MM.1S (cell line): Measurements from ENCODE around the gene MCEMP1.

Source experiments
- DNase-seq: peaks from one replicate; pipeline ENCODE4 v3.0.0-alpha.2; 2015
- H2AFZ ChIP-seq: fragments of 300-600 bp; sonication (generic); 2 replicates; pipeline ENCODE4 v1.6.0; 2016; ENCODE audit warnings: antibody characterized with exemption, low read length
- H3F3A ChIP-seq: fragments of 300-600 bp; sonication (generic); 2 replicates; pipeline ENCODE4 v1.6.1; 2016; ENCODE audit warnings: mild to moderate bottlenecking, antibody characterized with exemption, low read length, moderate library complexity, mixed read lengths; ENCODE audit not compliant: insufficient read depth
- H3K27ac ChIP-seq: fragments of 300-600 bp; sonication (generic); 2 replicates; pipeline ENCODE4 v1.5.1; 2016; ENCODE audit warnings: mild to moderate bottlenecking, low read length
- H3K27me3 ChIP-seq: fragments of 300-600 bp; sonication (generic); replicated peaks from 2 replicates; pipeline ENCODE4 v1.6.0; 2016; ENCODE audit warnings: low read length; ENCODE audit not compliant: insufficient read depth
- H3K36me3 ChIP-seq: fragments of 300-600 bp; sonication (generic); replicated peaks from 2 replicates; pipeline ENCODE4 v1.6.1; 2016; ENCODE audit warnings: mild to moderate bottlenecking, low read length, mixed read lengths; ENCODE audit not compliant: insufficient read depth
- H3K4me1 ChIP-seq: fragments of 300-600 bp; sonication (generic); 2 replicates; pipeline ENCODE4 v1.6.1; 2016; ENCODE audit warnings: low read length, mixed read lengths
- H3K4me2 ChIP-seq: fragments of 300-600 bp; sonication (generic); 2 replicates; pipeline ENCODE4 v1.6.0; 2016; ENCODE audit warnings: low read depth, low read length
- H3K4me3 ChIP-seq: fragments of 300-600 bp; sonication (generic); 2 replicates; pipeline ENCODE4 v1.5.1; 2016; ENCODE audit warnings: low read length, mixed read lengths
- H3K79me2 ChIP-seq: fragments of 300-600 bp; sonication (generic); 2 replicates; pipeline ENCODE4 v1.6.1; 2016; ENCODE audit warnings: mixed run types, low read length, mixed read lengths
- H3K9ac ChIP-seq: fragments of 300-600 bp; sonication (generic); 2 replicates; pipeline ENCODE4 v1.6.1; 2016; ENCODE audit warnings: low read length, mixed read lengths
- H3K9me2 ChIP-seq: fragments of 300-600 bp; sonication (generic); replicated peaks from 2 replicates; pipeline ENCODE4 v1.6.1; 2016; ENCODE audit warnings: mild to moderate bottlenecking, low read length, mixed read lengths; ENCODE audit not compliant: insufficient read depth
- H3K9me3 ChIP-seq: fragments of 300-600 bp; sonication (generic); replicated peaks from 2 replicates; pipeline ENCODE4 v1.6.1; 2016; ENCODE audit warnings: mild to moderate bottlenecking, low read length, mixed read lengths; ENCODE audit not compliant: insufficient read depth
- H4K20me1 ChIP-seq: fragments of 300-600 bp; sonication (generic); 2 replicates; pipeline ENCODE4 v1.6.1; 2016; ENCODE audit warnings: mild to moderate bottlenecking, low read length, moderate library complexity, mixed read lengths; ENCODE audit not compliant: insufficient read depth
- EZH2 ChIP-seq: fragments of 300-600 bp; sonication (generic); optimal IDR thresholded peaks from 2 replicates; pipeline ENCODE3; 2017; ENCODE audit warnings: low read depth, mild to moderate bottlenecking, antibody characterized with exemption, low read length, mixed read lengths
- EZH2phosphoT487 ChIP-seq: fragments of 300-600 bp; sonication (generic); IDR thresholded peaks from 2 replicates; pipeline ENCODE4 v1.6.1; 2018; ENCODE audit warnings: antibody characterized with exemption, low read length
- TF ChIP-seq, protein P1 (sequence below): fragments of 300-600 bp; sonication (generic); IDR thresholded peaks from 2 replicates; pipeline ENCODE4 v1.5.1; 2016; ENCODE audit warnings: antibody characterized with exemption, low read length, mixed read lengths

The MCEMP1 gene

DNA sequence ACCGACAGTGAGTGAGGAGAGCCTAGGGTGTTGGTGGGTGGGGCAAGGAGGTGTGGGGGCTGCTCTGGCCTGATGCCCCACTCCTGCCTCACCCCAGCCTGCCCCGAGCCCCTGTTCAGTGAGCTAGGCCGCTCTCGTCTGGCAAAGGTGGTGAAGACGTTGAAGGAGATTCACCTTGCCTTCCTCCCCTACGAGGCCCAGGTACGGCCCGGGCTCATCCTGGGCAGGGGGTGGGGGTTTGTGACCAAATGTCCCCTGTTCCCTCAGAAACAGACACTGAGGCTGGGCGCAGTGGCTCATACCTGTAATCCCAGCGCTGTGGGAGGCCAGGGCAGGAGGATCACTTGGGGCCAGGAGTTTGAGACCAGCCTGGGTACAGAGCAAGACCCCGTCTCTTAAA is 36.1 kb upstream of the MCEMP1 start:
- no peaks in the 10 kb centered on the region for H3K9me2 ChIP-seq
- no peak for TF ChIP-seq EZH2phosphoT487
- no peak for TF ChIP-seq EZH2
- TF ChIP-seq, protein P1, sequence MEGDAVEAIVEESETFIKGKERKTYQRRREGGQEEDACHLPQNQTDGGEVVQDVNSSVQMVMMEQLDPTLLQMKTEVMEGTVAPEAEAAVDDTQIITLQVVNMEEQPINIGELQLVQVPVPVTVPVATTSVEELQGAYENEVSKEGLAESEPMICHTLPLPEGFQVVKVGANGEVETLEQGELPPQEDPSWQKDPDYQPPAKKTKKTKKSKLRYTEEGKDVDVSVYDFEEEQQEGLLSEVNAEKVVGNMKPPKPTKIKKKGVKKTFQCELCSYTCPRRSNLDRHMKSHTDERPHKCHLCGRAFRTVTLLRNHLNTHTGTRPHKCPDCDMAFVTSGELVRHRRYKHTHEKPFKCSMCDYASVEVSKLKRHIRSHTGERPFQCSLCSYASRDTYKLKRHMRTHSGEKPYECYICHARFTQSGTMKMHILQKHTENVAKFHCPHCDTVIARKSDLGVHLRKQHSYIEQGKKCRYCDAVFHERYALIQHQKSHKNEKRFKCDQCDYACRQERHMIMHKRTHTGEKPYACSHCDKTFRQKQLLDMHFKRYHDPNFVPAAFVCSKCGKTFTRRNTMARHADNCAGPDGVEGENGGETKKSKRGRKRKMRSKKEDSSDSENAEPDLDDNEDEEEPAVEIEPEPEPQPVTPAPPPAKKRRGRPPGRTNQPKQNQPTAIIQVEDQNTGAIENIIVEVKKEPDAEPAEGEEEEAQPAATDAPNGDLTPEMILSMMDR: no peak
- peaks cover 3% of the 10 kb centered on the region for H3K4me1 ChIP-seq
- no peaks in the 10 kb centered on the region for H4K20me1 ChIP-seq
- no peaks in the 10 kb centered on the region for H3K9me3 ChIP-seq
- DNase-seq: no peak
- no peaks in the 10 kb centered on the region for H3K36me3 ChIP-seq
- H2AFZ ChIP-seq: no peak overlapping the region
- H3K4me3 ChIP-seq: no peak overlapping the region
- H3K9ac ChIP-seq: no peak overlapping the region
- no peaks in the 10 kb centered on the region for H3F3A ChIP-seq
- H3K79me2 ChIP-seq: peaks cover 19% of the 10 kb centered on the region
- H3K4me2 ChIP-seq: no peak overlapping the region
- H3K27ac ChIP-seq: no peak overlapping the region
- no peaks in the 10 kb centered on the region for H3K27me3 ChIP-seq

DNA sequence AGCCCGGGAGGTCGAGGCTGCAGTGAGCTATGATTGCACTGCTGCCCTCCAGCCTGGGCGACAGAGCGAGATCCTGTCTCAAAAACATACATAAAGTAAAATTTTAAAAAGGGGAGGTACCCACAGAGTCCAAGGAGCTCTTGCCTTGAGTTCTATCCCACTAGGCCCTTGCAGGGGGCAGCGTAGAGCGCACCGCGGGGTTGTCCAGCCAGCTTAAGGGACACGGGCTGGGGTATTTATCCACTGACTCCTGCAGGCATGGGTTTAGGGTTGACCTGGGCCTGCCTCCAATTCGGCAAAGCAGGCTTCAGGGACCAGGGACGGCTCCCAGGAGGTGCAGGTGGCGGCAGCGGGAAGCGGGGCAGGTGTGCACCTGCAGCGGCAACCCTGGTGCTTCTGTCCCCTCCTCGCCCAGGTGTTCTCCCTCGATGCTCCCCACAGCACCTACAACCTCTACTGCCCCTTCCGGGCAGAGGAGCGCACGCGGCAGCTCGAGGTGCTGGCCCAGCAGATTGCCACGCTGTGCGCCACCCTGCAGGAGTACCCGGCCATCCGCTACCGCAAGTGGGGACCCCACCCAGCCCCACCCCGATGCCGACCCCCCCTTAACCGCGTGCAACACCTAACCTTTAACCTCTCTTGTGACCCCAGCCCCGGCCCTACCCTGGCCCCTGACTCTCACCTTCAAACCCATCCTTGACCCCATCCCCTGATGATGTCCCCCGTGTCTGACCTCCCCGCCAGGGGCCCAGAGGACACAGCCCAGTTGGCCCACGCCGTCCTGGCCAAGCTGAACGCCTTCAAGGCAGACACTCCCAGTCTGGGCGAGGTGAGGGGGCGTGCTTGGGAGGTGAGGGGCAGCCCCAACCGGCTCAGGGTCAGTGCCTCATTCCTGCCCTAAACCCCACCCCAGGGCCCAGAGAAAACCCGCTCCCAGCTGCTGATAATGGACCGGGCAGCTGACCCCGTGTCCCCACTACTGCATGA is 35.3 kb upstream of the MCEMP1 start:
- TF ChIP-seq EZH2 (no peak), EZH2phosphoT487 (no peak)
- TF ChIP-seq, protein P1: no peak
- Histone ChIP-seq H3K79me2 (peaks cover 19% of the 10 kb centered on the region), H3K9me2 (no peaks in the 10 kb centered on the region)

DNA sequence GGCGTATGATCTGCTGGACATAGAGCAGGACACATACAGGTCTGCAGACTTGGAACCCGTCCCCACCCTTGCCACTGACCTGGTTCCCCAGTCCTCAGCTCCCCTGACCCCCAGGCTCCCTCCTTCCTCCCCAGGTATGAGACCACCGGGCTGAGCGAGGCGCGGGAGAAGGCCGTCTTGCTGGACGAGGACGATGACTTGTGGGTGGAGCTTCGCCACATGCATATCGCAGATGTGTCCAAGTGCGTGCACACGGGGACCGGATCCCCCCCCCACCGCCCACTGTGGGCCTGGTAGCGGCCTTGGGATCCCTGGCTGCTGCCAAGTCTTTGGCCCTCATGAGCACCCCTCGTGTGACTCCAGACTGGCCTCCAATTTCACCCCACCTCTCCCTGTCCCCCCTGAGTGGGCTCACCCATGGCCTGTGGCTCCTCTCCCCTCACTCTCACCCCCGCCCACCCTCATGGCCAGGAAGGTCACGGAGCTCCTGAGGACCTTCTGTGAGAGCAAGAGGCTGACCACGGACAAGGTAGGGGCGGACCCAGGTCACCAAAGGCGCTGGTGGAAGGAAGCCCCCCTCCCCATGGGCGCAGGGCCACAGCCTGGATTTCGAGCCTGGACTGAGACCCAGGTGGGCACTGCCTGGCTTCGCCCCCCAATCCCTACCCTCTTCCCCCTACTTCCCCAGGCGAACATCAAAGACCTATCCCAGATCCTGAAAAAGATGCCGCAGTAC is 34.4 kb upstream of the MCEMP1 start:
- no peak overlapping the region for H2AFZ ChIP-seq
- H3K9me2 ChIP-seq: no peaks in the 10 kb centered on the region
- H3K4me2 ChIP-seq: no peak overlapping the region
- H3F3A ChIP-seq: no peaks in the 10 kb centered on the region
- H3K36me3 ChIP-seq: no peaks in the 10 kb centered on the region
- TF ChIP-seq, protein P1: no peak
- TF ChIP-seq EZH2: no peak
- TF ChIP-seq EZH2phosphoT487: no peak
- DNase-seq: no peak
- H3K79me2 ChIP-seq: peaks cover 16% of the 10 kb centered on the region
- no peaks in the 10 kb centered on the region; the same call in 1 of the 2 replicates for H3K4me1 ChIP-seq
- H3K4me3 ChIP-seq: no peak overlapping the region
- H4K20me1 ChIP-seq: no peaks in the 10 kb centered on the region
- no peak overlapping the region for H3K27ac ChIP-seq
- no peaks in the 10 kb centered on the region for H3K27me3 ChIP-seq
- H3K9ac ChIP-seq: no peak overlapping the region
- H3K9me3 ChIP-seq: no peaks in the 10 kb centered on the region

More for the DNA sequence above, 35.3 kb upstream of the MCEMP1 start:
- DNase-seq: no peak
- H3F3A ChIP-seq: no peaks in the 10 kb centered on the region
- no peaks in the 10 kb centered on the region for H4K20me1 ChIP-seq
- no peak overlapping the region for H3K9ac ChIP-seq
- peaks cover 2% of the 10 kb centered on the region for H3K4me1 ChIP-seq
- H3K9me3 ChIP-seq: no peaks in the 10 kb centered on the region
- no peak overlapping the region for H3K27ac ChIP-seq
- no peak overlapping the region for H3K4me3 ChIP-seq
- no peak overlapping the region for H2AFZ ChIP-seq
- no peaks in the 10 kb centered on the region for H3K36me3 ChIP-seq
- no peak overlapping the region for H3K4me2 ChIP-seq
- no peaks in the 10 kb centered on the region for H3K27me3 ChIP-seq
